C1 segment of cervical spinal cord (tissue), 14 donors: ENCODE measurements around the gene SMIM5.
A peak's percentile ranks its signal among the peaks of the same experiment; 100 is the strongest.
"Not testable (repeated sequence)": the region's sequence is repeated elsewhere in the genome, so short reads cannot be mapped to it uniquely, and the experiment has no call there.

Experiments used
- DNase-seq, 14 donors: peaks; one replicate each; lab custom pipeline; 2025; lab: John Stamatoyannopoulos, UW

SMIM5 gene, protein sequence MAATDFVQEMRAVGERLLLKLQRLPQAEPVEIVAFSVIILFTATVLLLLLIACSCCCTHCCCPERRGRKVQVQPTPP

DNA sequence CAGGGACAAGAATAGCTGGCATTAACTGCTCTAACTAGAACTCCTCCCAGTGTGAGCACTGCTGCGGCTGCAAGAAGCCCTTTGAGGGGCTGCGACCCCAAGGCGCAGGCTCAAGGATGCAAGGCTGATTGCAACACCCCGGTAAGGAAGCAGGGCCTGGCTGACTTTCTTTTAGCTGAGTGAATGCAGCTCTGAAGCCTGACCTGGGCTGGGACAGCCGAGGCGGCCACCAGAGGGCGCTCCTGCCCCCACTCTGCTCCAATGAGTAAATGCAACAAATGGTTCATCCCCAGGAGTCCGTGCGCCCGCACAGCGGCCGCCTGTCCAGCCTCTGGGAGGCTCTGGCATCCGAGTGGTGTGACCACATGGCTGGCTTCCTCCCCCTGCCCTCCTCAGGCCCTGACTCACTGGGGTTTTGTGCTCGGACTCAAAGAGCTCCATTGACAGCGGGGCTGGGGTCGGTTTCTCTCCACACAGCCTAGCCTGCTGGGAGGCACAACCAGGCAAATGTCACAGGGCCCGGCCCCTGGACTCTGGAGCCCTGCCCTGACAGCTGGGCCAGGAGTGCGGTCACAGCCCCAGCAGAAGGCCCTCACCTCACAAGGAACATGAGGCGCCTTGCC, at the start of gene SMIM5:
TSS of gene SMIM5 (plus strand) at position 572 of the 623 bp plus-strand sequence. CDS start 6,768 bp downstream, outside the sequence.
- DNase-seq: peak; percentile 57 to 100 (median 92)

DNA sequence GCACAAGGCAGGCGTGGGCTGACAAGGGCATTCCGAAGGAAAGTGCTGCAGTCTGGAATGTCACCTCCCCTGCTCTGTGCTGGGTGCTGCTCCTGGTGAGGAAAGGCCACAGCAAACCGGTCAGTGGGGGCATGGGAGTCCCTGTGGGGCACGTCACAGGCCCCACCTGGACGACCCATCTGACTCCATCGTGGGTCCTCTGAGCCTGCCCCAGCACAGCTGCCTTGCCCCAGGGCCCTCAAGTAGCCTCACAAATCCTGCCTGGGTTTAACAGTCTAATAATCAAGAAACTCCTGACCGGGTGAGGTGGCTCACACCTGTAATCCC, 48.4 kb upstream of the SMIM5 start:
- no peak for DNase-seq

- peak in 11 of 14 donors; percentile 38 to 78 (median 62) for DNase-seq
These were observed 45.3 kb upstream of the SMIM5 start, which contains the start of gene MYO15B for GRCh38 chr17:75587675-75588595. Gene MYO15B, plus strand, starts transcription at chr17:75587800. Its CDS starts 258 bp downstream, at chr17:75588058.

DNA sequence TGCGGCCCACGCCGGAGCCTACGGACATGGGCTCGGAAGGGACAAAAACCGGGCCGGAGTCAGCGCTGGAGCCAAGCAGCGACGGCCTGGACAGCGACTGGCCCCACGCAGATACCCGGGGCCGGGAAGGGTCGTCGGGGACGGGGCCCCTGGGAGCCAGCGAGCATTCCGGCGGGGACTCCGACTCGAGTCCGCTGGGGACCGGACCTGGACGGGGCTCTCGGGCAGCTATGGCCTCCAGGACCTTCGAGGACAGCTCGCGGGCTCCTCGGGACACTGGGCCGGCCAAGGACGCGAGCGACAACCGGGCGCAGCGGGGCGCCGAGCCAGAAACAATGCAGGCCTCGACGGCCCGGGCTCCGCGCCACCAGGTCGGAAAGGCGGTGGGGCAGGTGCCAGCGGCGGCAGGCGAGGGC, 44.6 kb upstream of the SMIM5 start:
- DNase-seq: peak in 8 of 14 donors; percentile 50 to 80 (median 65)

- DNase-seq: peak in 13 of 14 donors; percentile 49 to 93 (median 85)
These were observed 44.0 kb upstream of the SMIM5 start for GRCh38 chr17:75589012-75589918.

- peak in 1 of 14 donors; percentile 35 for DNase-seq
These were observed 43.3 kb upstream of the SMIM5 start for GRCh38 chr17:75589919-75590303.

DNA sequence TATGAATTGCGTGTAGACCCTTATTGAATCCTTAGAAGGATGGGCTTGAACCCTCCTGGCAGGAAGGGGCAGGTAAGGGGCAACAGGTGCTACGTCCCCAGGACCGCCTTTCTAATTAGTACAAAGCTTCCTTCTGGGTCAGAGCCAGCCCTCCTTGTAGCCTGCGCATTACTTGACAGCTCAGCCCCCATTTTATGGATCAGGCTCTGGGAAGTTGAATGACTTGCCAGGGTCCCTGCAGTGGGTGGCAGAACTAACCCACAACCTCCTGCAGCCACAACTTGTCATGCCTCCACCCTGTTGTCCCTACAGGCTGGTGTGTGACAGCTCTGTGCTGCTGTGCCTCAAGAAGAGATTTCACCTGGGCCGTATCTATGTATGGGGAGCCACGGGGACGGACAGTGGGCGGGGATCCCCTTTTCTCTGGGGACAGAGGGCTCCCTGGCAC, 42.9 kb upstream of the SMIM5 start:
- no peak for DNase-seq

DNA sequence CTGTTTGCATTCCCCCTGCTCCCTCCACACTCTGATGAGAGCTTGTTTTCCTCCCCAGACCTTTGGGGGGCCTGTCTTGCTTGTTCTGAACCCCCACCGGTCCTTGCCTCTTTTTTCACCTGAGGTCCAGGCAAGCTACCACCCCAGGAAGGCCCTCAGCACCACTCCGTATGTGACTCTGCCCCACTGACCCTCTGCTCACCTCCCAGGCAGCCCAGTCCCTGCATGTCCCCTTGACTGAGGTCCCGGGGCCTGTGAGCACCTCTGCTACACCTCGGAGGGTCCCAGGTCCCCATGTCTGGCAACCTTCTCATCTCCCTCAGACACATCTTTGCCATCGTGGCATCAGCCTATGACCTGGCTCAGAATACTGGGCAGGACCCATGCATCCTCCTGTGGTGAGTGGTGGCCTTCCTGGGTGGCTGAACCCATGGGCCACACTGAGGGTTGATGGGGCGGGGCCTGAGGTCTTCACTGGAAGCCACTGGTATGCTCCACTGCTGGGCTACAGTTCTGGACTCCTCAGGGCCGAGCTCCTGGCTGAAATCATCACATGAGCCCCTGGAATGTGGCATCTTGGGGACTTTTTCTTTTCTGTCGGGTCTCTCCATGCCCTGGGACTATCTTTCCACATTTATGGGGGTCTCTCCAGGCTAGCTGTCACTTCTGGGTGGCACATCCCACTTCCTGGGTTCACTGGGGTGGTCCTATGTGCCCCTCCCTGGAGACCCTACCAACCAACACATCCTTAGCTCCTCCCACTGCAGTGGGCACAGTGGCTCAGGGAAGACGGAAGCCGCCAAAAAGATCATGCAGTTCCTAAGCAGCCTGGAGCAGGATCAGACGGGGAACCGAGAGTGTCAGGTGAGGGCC, 42.1 kb upstream of the SMIM5 start:
- no peak for DNase-seq

GRCh38 chr17:75591722-75592302, 41.4 kb upstream of the SMIM5 start:
- DNase-seq: no peak

DNA sequence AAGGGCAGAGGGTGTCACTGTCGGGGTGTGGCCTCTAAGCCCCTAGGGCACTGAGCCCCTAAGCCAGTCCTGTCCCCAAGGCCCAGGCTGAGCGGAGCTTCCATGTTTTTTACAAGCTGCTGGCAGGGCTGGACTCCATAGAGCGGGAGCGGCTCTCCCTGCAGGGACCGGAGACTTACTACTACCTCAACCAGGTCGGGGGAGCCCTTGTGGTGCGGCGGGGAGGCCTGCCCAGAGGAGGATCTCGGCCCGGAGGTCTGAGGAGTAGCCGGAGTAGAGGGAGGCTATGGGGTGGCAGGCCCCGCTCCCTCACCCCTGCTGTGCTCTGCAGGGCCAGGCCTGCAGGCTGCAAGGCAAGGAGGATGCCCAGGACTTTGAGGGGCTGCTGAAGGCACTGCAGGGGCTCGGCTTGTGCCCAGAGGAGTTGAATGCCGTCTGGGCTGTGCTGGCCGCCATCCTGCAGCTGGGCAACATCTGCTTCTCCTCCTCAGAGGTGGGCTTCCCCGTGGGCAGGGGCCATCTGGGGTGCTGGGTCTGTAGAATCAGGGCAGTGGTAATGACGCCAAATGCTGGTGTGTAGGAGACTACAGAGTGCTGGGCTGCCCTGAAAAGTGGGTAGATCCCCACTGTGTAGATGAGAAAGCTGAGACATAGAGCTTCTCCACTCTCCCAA, 40.8 kb upstream of the SMIM5 start:
- no peak for DNase-seq

GRCh38 chr17:75593430-75593829, 39.8 kb upstream of the SMIM5 start:
- not testable (repeated sequence) for DNase-seq

DNA sequence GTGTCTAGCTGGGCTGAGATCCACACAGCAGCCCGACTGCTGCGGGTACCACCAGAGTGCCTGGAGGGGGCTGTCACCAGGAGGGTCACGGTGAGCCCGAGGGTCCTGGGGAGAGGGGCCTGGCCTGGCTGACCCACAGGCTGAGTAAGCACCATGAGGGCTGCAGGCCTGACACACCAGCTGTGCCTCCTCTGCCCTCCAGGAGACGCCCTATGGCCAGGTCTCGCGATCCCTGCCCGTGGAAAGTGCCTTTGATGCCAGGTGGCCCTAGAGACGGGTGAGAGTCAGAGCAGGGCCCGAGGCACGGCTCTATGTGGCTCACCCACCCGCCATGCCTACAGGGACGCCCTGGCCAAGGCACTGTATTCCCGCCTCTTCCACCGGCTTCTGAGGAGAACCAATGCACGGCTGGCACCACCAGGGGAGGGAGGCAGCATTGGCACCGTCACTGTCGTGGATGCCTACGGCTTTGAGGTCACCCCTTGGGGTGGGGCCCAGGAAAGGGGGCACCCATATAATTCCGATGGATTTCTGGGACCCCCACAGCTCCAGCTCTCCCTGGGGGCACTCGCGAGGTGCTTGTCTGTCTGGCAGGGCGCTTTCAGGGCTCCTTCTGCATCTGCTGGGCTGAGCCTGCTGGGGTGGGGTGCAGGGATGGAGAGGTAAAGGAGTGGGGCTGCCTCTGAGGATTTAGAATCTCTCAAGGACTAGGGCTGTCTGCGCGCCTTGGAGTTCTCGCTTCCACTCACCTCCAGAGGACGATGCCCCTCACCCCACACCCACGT, 38.5 kb upstream of the SMIM5 start:
- no peak for DNase-seq

DNA sequence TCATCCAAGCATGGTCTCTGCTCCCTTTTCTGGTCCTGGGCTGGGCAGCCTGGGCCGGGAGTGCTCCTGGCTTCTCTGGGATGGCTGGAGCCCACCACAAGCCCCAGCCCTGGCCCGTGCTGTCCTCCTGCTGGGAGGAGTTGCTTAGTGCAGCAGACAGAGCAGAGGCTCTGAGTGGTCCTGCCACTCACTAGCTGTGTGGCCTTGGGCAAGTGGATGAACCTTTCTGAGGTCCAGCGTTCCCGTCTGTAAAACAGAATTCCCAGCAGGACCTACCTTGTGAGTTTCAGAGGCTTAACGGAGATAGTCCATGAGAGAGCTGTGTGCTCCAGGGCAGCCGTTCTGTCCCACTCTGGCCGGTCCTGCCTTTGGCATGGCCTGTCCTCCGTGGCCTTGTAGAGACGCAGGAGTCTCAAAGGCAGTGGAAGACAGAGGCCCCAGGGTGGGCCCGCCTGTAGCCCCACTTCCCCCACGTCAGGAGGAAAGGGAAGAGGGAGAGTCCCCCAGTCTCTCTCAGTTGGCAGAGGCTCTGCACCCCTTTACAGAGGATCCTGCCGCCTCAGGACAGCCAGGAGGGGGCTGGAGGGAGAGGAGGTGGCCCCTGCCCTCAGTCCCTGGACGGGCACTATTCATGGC, 37.8 kb upstream of the SMIM5 start:
- no peak for DNase-seq

DNA sequence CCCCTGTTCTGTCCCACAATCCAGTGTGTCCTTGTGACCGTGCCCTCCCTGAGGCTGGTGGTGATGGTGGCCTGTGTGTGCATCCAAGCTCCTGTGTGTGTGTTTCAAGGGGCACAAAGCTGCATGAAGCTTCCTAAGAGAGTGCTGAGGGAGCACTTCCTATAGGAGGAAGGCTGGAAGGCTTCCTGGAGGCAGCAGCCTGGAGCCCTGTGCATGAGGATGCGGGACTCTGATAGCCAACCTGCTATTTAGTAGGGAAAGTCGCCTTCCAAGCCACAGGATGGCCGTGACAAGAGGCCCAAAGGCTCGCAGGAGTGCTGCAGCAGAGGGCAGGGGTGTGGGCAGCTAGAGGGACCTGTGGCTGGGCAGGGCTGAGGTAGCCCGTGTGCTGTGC, 37.3 kb upstream of the SMIM5 start:
- DNase-seq: no peak

- DNase-seq: no peak
These were observed 36.7 kb upstream of the SMIM5 start for GRCh38 chr17:75596320-75597087.

DNA sequence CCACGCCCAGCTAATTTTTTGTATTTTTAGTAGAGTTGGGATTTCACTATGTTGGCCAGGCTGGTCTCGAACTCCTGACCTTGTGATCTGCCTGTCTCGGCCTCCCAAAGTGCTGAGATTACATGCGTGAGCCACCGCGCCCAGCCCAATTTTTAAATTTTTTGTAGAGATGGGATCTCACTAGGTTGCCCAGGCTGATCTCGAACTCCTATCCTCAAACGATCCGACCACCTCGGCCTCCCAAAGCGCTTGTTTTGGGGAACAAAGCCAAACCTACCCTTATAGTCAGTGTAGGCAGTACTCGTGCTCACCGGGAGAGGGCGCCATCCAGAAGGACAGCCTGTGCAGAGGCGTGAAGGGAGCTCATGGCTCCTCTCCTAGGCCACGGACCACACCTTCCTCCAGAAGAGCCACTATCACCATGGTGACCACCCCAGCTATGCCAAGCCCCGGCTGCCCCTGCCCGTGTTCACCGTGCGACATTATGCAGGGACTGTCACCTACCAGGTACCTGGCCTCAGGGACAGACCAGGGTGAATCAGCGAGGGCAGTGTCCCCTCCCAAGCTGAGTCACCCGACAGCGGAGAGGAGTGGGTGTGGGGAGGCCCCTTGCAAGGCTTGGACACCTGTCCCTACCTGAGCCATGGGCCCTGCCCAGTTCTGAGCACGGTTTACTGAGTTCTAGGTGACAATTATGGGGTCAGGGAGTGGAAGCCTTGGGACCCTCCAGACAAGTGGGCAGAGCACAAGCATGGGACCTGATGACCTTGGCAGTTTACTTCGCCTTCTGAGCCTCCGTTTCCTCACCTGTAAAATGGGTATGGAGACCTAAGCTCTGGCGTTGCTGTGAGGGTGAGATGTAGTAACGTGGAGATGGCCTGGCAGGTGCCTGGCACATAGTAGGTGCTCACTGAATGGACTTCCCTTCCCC, 31.9 kb upstream of the SMIM5 start:
- peak in 7 of 14 donors; percentile 5 to 31 (median 18) for DNase-seq
